H1 (cell line): ENCODE measurements around the gene LOXL1.

Experiments
- CBX8 ChIP-seq: fragments of 300-800, 300-1000 bp; sonication (generic); IDR thresholded peaks from 2 replicates; pipeline ENCODE4 v1.7.1; 2016; ENCODE audit warnings: low read depth, low read length, borderline replicate concordance
- CTCF ChIP-seq, 3 experiments: IDR thresholded peaks; 1 replicate in 2 of 3; 2 replicates in 1 of 3; pipeline versions ENCODE4 v1.5.1 to v1.6.1; 2011; ENCODE audit warnings: low read length in 3 of 3, mild to moderate bottlenecking in 3 of 3, inconsistent platforms in 2 of 3, low read depth in 1 of 3, moderate library complexity in 1 of 3; ENCODE audit not compliant: insufficient read depth in 1 of 3; ENCODE audit errors: control extremely low read depth in 1 of 3
- EP300 ChIP-seq, 2 experiments: IDR thresholded peaks; 1 replicate in 1 of 2; 2 replicates in 1 of 2; pipeline ENCODE4 v1.6.1; 2011 to 2012; ENCODE audit warnings: low read depth in 2 of 2, low read length in 2 of 2, mild to moderate bottlenecking in 2 of 2, borderline replicate concordance in 1 of 2, inconsistent platforms in 1 of 2, moderate library complexity in 1 of 2
- EZH2 ChIP-seq: fragments of 200-600 bp; sonication (generic); IDR thresholded peaks from 2 replicates; pipeline ENCODE4 v1.7.1; 2012; ENCODE audit warnings: low read depth, mild to moderate bottlenecking, moderate library complexity, low read length, inconsistent platforms; ENCODE audit not compliant: severe bottlenecking
- HDAC2 ChIP-seq, 2 experiments: fragments of 300-600 bp in 1 of 2; sonication (generic) in 1 of 2; IDR thresholded peaks; 2 replicates each; pipeline ENCODE4 v1.6.1; 2011 to 2012; ENCODE audit warnings: low read depth in 2 of 2, low read length in 2 of 2, mild to moderate bottlenecking in 2 of 2, moderate library complexity in 2 of 2, borderline replicate concordance in 1 of 2, inconsistent platforms in 1 of 2
- SIN3A ChIP-seq, 2 experiments: IDR thresholded peaks in 1 of 2; conservative IDR thresholded peaks in 1 of 2; 2 replicates each; pipeline ENCODE4 v1.6.1; 2011 to 2012; ENCODE audit warnings: low read length in 2 of 2, improper control_type of control experiment in 1 of 2, low read depth in 1 of 2, mild to moderate bottlenecking in 1 of 2
- SP1 ChIP-seq: IDR thresholded peaks from 2 replicates; pipeline ENCODE4 v1.6.1; 2011; ENCODE audit warnings: low read depth, low read length
- TBP ChIP-seq: IDR thresholded peaks from 2 replicates; pipeline ENCODE4 v1.6.1; 2011; ENCODE audit warnings: low read depth, low read length, improper control_type of control experiment
- TEAD4 ChIP-seq: IDR thresholded peaks from 2 replicates; pipeline ENCODE4 v1.6.1; 2012; ENCODE audit warnings: low read depth, low read length, inconsistent platforms, mixed read lengths

DNA sequence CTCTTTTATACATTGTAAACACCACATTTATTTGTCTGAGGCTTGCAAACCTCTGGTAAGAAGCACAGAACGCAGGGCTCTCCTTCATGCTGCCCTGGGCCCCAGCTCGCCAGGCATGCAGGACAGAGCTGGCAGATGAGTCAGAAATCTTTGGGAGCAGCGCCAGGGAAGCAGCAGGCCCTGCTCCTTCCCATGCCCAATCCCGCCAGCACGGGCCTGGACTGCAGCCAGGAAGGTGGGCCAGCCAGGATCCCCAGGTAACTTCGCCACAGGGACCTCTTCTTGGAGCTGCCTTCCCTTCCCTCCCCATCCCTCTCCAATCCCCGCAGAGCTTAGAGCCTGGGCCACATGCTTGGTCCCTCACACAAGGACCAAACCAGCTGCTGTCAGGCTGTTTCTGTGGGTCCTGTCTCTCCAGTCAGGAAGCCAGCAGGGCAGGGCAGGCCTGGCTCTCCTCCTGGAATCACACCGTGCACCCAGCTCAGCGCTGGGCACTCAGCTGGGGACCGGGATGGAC is 57.0 kb downstream of the LOXL1 start:
- TF ChIP-seq EP300 (IDR thresholded peaks at IDR 0.05; ENCODE audit: borderline replicate concordance in 1 of 2, low read depth in 2 of 2, low read length in 2 of 2) (no peak), TBP (no peak), CTCF (IDR thresholded peaks at IDR 0.05; ENCODE audit: control extremely low read depth in 1 of 3, insufficient read depth in 1 of 3, low read depth in 1 of 3, low read length in 3 of 3) (no peak), SIN3A (conservative IDR thresholded peaks at IDR 0.05 in 1 of 2, IDR thresholded peaks at IDR 0.05 in 1 of 2; ENCODE audit: low read depth in 1 of 2, low read length in 2 of 2) (no peak), TEAD4 (no peak), SP1 (no peak), CBX8 (no peak), HDAC2 (IDR thresholded peaks at IDR 0.05; ENCODE audit: borderline replicate concordance in 1 of 2, low read depth in 2 of 2, low read length in 2 of 2) (no peak), EZH2 (no peak)
